HepG2 (cell line): ENCODE results near the gene C1QTNF5. TPM values are rescaled to one million over a fixed set of nuclear protein-coding genes. Genes with fewer than 3 reads are reported as not detected.

ENCODE experiments used
- BCL3 ChIP-seq: sonication (generic); formaldehyde crosslinking; IDR thresholded peaks from 2 replicates; pipeline ENCODE4 v1.5.1; 2020; ENCODE audit warnings: mild to moderate bottlenecking, missing genetic modification reagents, moderate library complexity
- MXI1 ChIP-seq: IDR thresholded peaks from 3 replicates; pipeline ENCODE4 v1.6.1; 2012; ENCODE audit warnings: low read depth, low read length, inconsistent platforms, borderline replicate concordance
- RBFOX2 ChIP-seq: fragments of 200-400 bp; formaldehyde crosslinking; IDR thresholded peaks from 2 replicates; pipeline ENCODE4 v1.6.1; 2017; ENCODE audit warnings: low read depth, mild to moderate bottlenecking, low read length
- SMYD3 ChIP-seq: sonication (generic); formaldehyde crosslinking; IDR thresholded peaks from 2 replicates; pipeline ENCODE4 v1.8.1; 2023; ENCODE audit warnings: mild to moderate bottlenecking, missing genetic modification reagents
- ZNF407 ChIP-seq: sonication (generic); formaldehyde crosslinking; IDR thresholded peaks from one replicate; pipeline ENCODE4 v1.5.1; 2020; ENCODE audit warnings: mild to moderate bottlenecking, missing genetic modification reagents; ENCODE audit errors: not compliant biosample characterization
- polyA plus RNA-seq, 8 experiments: library from polyadenylated mRNA; depleted of rRNA in 3 of 8; stranded (reverse) in 7 of 8; unstranded in 1 of 8; fragments of >200 nt; fragmentation: Illumina TruSeq in 4 of 8; extraction: Trizol in 4 of 8; gene quantifications; 2 replicates each; pipeline versions ENCODE4 v1.2.1 to v1.2.3, GENCODE V29; 2011 to 2016; ENCODE audit warnings: low read depth in 4 of 8, missing spikeins in 1 of 8, mixed read lengths in 1 of 8; ENCODE audit not compliant: insufficient read depth in 1 of 8
- total RNA-seq, 5 experiments: library from RNA; depleted of rRNA; stranded (reverse); fragments of >200 nt; fragmentation: Illumina TruSeq; extraction: Trizol; gene quantifications; 2 replicates each; pipeline ENCODE4 v1.2.3, GENCODE V29; 2016; ENCODE audit warnings: low read depth in 1 of 5
- TF ChIP-seq, protein P1 (sequence below): sonication (generic); formaldehyde crosslinking; IDR thresholded peaks from 2 replicates; pipeline ENCODE4 v1.4.0; 2020; ENCODE audit warnings: mild to moderate bottlenecking, missing genetic modification reagents
- TF ChIP-seq, protein P2 (sequence below): sonication (generic); formaldehyde crosslinking; IDR thresholded peaks from 2 replicates; pipeline ENCODE4 v1.4.0; 2020; ENCODE audit warnings: missing genetic modification reagents

C1QTNF5 gene
- total and polyA plus RNA-seq, 2 of the 13 experiments (the other 11 are each of a cell fraction or from before 2014, with no cell fraction given): 0.86 to 1.2 TPM

- TF ChIP-seq, protein P1, sequence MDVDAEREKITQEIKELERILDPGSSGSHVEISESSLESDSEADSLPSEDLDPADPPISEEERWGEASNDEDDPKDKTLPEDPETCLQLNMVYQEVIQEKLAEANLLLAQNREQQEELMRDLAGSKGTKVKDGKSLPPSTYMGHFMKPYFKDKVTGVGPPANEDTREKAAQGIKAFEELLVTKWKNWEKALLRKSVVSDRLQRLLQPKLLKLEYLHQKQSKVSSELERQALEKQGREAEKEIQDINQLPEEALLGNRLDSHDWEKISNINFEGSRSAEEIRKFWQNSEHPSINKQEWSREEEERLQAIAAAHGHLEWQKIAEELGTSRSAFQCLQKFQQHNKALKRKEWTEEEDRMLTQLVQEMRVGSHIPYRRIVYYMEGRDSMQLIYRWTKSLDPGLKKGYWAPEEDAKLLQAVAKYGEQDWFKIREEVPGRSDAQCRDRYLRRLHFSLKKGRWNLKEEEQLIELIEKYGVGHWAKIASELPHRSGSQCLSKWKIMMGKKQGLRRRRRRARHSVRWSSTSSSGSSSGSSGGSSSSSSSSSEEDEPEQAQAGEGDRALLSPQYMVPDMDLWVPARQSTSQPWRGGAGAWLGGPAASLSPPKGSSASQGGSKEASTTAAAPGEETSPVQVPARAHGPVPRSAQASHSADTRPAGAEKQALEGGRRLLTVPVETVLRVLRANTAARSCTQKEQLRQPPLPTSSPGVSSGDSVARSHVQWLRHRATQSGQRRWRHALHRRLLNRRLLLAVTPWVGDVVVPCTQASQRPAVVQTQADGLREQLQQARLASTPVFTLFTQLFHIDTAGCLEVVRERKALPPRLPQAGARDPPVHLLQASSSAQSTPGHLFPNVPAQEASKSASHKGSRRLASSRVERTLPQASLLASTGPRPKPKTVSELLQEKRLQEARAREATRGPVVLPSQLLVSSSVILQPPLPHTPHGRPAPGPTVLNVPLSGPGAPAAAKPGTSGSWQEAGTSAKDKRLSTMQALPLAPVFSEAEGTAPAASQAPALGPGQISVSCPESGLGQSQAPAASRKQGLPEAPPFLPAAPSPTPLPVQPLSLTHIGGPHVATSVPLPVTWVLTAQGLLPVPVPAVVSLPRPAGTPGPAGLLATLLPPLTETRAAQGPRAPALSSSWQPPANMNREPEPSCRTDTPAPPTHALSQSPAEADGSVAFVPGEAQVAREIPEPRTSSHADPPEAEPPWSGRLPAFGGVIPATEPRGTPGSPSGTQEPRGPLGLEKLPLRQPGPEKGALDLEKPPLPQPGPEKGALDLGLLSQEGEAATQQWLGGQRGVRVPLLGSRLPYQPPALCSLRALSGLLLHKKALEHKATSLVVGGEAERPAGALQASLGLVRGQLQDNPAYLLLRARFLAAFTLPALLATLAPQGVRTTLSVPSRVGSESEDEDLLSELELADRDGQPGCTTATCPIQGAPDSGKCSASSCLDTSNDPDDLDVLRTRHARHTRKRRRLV (CRISPR knock-in tag): no peak
- peak; percentile 70 for TF ChIP-seq RBFOX2
- TF ChIP-seq MXI1: 0 out of 3 replicates have a peak, but pooled peaks have one; percentile 13
- peak; percentile 32 for TF ChIP-seq ZNF407 (CRISPR knock-in tag)
- TF ChIP-seq, protein P2, sequence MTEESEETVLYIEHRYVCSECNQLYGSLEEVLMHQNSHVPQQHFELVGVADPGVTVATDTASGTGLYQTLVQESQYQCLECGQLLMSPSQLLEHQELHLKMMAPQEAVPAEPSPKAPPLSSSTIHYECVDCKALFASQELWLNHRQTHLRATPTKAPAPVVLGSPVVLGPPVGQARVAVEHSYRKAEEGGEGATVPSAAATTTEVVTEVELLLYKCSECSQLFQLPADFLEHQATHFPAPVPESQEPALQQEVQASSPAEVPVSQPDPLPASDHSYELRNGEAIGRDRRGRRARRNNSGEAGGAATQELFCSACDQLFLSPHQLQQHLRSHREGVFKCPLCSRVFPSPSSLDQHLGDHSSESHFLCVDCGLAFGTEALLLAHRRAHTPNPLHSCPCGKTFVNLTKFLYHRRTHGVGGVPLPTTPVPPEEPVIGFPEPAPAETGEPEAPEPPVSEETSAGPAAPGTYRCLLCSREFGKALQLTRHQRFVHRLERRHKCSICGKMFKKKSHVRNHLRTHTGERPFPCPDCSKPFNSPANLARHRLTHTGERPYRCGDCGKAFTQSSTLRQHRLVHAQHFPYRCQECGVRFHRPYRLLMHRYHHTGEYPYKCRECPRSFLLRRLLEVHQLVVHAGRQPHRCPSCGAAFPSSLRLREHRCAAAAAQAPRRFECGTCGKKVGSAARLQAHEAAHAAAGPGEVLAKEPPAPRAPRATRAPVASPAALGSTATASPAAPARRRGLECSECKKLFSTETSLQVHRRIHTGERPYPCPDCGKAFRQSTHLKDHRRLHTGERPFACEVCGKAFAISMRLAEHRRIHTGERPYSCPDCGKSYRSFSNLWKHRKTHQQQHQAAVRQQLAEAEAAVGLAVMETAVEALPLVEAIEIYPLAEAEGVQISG (CRISPR knock-in tag): 0 out of 2 replicates have a peak, but pooled peaks have one; percentile 11
- no peak for TF ChIP-seq SMYD3 (CRISPR knock-in tag)
- peak; percentile 83; the same call in 1 of the 2 replicates for TF ChIP-seq BCL3 (CRISPR knock-in tag)
Observed at GRCh38 chr11:119316729-119317591, 23.7 kb downstream of the C1QTNF5 start, which contains the start of gene MCAM (continued).
